GM21786 (cell line): Measurements from ENCODE around the gene ZMAT5.

Source experiments
- ATAC-seq: cut with Tn5 transposase; IDR thresholded peaks from one replicate; pipeline ENCODE4 v1.9.1; 2021; ENCODE audit not compliant: unreplicated experiment

ZMAT5 gene

DNA sequence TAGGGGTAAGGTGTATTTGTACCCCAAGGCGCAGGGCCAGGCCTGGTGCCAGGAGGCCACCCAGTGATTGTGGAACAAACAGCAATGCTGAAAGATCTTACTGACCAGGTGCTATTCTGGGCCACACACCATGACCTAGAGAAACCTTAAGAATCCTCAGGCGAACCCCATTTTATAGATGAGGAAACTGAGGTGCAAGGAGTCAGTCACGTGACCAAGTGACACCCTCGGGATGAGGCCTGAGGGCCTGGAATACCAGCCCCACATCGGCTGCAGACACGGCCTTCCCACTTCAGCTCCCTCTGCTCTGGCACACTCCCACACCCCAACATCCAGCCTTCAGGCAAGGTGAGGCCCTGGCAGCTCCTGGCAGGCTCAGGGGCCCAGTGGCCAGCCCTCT, 33.9 kb downstream of the ZMAT5 start:
- ATAC-seq, result no peak

DNA sequence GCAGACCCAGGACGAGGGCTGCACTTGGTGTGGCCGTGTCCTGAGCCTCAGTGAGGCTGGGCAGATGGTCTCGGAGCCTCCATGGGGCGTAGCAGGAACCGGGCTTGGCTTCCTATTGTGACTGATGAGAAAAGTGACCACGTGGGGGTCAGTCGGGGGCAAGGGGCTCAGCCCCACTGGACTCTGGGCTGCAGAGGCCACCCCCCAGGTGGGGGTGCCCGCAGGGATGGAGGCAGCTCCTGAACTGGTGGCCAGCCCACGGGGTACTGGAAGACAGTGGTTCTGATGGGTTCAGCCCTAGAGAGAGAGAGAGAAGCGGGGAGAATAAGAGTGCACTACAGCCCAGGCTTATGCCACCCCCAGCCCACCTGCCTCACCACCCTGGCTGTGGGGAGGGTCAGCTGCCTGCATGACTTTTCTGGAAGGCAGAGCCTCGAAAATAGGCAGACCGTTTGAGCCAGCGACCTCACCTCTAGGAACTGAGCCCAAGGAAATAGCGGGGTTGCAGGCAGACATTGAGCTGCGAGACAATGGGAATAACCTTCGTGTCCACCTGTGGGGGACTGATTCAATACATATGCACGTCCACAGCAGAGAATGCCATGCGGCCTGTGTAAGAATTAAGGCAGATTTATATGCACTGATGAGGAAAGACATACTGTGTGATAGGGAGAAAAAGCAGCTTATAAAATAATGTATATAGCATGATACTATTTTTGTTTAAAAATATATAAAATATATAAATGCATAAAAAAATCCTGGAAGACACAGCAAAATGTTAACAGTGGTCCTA, 35.6 kb downstream of the ZMAT5 start:
- no peak for ATAC-seq

DNA sequence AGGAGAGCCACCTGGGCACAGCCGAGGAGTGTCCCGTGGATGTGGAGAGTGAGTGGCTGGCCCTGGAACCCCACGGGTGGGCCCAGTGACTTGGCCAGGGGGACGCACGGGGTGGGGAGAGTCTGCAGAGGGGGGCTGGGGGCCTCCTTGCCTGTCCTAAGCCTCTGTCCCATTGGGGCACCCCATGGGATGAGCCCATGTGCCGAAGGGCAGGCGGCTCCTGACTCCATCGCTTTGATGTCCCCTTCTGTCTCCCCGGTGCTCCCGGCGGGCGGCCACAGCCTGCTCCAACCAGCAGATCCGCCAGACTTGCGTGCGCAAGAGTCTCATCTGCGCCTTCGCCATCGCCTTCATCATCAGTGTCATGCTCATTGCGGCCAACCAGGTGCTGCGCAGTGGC, 37.6 kb downstream of the ZMAT5 start:
- ATAC-seq, result no peak

DNA sequence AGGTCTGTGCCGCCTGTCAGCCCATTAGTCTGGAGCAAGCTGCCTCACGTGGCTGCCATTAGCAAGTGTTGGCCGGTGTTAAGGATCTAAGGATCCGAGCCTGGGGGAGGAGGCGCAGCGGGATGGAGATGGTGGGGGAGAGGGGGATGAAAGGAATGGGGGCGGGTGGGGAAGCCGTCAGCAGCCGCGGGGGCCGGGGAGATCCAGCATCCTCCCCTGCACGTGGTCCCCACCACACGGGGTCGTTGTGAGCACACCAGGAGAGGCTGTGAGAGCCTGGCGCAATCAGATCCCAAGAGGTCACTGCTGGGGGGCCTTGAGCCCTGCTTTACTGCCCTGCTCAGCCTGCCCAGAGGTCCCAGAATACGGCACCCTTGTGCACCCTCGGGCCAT, 39.7 kb downstream of the ZMAT5 start:
- no peak for ATAC-seq

DNA sequence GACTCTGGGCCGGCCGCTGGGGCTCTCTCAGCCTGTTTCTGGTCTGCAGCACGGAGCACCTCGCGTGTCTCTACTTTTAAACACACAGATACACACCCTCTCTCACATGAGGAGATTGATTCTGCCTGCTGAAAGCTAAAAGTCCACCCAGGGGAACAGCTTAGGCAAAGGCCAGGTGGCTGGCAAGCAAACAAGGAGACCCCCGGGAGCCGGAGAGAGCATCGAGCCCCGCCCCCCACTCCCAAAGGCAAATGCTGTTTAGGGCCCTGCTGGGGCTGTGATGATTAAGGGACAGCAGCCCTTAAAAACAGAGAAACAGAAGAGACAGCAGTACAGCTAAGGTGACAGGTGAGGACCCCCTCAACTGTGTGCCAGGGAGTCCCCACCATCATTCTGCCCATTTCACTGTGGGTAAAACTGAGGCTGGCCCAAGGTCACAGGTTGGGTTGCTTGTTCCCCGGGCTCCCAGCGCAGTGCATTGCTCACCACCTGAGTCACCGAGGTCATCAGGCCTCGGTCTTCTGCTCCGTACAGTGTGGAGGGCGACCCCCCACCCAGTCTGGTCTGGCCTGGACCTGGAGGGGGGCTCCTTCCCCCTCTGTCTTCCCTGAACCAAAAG, 40.2 kb downstream of the ZMAT5 start:
- ATAC-seq, result no peak

DNA sequence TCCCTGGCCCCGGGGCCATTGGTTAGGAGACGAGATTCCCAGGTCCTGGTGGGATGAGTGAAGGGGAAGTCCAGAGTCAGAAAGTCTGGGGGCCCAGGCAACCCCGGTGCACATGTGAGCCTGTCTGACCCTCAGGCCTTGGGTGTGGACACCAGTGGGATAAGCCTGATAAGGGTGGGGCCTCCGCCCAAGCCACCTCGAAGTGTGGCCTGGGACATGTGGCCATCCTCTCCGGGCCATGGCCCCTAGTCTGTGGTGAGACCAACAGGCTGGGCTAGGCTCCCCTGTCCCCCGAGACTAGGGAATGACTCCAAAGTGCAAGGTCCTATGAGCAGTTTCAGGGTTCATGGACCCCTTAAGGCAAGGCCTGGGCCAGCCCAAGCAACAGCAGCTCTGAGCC, 40.7 kb downstream of the ZMAT5 start:
- no peak for ATAC-seq

DNA sequence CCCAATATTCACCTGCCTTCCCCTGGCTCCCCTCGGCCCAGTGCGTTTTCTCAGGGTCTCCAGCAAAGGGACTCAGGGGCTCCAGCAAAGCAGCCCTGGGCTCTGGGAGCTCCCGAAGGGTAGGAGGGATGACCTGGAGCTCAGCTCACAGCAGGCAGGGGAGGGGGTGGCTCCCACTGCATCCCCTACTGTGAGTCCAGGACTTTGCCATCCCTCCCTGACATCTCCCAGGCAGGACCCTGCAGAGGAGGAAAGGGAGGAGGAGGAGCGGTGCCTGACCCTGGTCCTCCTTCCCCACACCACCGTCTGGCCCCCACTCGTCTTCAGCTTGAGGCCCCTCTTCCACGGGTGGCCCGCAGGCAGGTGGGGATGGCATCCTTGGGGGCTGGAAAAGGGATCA, 42.0 kb downstream of the ZMAT5 start:
- ATAC-seq, result no peak

DNA sequence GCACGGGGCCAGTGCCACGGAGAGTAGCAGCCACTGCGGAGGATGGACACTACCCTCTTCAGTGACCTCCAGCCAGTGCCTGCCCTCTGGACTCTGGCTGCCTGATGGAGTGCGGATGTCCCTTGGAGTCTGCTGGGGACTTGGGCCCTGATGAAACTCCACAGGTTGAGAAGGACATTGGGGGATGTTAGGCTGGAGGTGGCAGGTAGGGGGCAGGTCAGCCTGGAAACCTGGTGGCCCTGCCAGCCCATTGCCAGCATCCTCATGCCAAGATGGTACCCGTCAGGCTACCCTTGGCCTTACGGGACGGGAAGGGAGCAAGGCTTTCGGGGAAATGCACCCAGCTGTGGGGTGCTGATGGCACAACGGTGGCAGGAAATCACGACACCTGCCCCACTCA, 43.0 kb downstream of the ZMAT5 start:
- no peak for ATAC-seq

DNA sequence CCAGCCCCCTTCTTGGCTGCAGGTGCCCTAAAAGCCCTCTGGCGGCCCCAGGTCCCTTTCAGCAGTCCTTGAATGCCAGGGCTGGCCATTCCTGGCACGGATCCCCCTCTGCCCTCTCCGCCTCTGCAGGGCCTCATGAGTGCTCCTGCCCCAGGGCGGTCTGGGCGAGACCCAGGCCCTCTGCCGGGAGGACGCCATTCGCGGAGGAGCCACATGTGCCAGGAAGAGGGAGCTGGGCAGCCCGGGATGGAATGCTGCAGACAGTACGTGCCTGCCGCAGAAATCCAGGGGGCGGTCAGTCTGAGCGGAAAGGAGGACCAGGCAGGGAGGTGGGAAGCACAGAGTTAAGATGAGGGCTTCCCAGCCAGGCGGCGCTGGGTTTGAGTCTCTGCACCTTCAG, 44.2 kb downstream of the ZMAT5 start:
- no peak for ATAC-seq

DNA sequence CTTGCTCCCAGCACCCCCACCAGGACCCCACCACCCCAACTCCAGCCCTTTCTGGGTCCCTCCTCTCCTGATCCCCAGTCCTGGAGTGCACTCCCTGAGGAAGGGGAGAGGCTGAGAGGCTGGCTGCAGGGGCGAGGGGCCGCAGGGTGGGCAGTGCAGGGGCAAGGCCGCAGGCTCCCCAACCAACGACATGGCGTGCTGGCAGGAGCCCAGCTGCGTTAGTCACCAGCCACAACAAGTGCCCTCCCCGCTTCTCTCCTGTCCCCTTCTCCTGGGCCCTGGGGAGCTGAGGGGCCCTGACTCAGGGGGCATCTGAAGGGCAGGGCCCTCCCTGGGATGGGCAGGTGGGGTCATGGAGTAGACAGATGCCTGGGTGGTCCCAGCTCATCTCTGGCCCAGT, 44.7 kb downstream of the ZMAT5 start:
- ATAC-seq, result no peak

DNA sequence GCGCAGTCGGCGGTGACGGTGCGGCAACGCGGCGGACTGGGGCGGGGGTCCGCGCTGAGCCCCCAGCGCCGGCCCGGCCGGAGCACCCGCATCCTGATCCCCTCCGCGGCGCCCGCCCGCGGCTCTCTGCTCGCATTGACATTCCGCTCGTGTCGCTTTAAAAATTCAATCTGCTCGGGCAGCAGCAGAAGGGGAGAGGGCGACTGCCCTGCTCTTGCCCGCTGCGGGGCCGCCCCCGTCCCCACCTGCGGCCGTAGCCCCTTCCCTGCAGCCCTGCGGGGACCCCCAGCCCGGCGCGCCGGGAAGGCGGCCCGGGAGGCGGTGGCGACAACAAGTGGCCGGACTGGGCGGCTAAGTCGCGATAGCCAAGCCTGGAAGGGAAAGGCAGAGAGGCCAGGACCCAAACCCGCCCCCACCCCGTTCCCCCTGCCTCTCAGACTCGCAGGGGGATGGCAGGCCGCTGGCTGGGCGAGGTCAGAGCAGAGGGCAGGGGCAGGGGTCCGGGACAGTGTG, 45.9 kb downstream of the ZMAT5 start:
- ATAC-seq, result no peak

DNA sequence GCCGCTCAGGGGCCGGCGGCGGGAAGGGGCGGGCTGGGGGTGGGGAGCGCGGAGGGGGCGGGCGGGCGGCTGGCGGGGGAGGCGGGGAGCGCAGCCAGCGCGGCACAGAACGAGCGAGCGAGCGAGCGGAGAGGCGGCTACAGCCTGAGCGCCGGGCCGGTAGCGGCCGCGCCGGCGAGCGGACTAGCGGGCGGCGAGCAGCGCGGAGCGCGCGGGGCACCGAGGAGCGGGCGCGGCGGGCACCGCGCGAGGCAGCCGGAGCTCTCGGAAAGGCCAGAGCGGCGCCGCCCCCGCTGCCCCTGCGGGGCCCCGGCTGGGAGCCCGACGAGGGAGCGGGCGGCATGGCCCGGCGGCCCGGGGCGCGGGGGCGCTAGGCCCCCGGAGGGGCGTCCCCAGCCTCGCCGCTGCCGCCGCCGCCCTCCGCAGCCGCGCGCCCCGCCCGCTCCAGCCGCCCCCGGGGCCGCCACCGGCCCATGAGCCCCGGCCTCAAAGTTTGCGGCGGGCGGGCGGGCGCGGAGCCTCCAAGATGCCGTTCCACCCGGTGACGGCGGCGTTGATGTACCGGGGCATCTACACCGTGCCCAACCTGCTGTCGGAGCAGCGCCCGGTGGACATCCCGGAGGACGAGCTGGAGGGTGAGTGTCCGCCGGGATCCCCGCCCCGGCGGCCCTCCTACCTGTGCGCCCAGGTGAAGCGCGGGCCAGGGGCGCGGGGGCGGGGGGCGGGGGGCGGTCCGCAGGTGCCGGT, 46.7 kb downstream of the ZMAT5 start, which contains the start of gene CABP7:
Gene CABP7, plus strand, starts transcription at position 105 of the 747 bp plus-strand sequence. Its CDS starts 422 bp downstream, at position 527.
- no peak for ATAC-seq

DNA sequence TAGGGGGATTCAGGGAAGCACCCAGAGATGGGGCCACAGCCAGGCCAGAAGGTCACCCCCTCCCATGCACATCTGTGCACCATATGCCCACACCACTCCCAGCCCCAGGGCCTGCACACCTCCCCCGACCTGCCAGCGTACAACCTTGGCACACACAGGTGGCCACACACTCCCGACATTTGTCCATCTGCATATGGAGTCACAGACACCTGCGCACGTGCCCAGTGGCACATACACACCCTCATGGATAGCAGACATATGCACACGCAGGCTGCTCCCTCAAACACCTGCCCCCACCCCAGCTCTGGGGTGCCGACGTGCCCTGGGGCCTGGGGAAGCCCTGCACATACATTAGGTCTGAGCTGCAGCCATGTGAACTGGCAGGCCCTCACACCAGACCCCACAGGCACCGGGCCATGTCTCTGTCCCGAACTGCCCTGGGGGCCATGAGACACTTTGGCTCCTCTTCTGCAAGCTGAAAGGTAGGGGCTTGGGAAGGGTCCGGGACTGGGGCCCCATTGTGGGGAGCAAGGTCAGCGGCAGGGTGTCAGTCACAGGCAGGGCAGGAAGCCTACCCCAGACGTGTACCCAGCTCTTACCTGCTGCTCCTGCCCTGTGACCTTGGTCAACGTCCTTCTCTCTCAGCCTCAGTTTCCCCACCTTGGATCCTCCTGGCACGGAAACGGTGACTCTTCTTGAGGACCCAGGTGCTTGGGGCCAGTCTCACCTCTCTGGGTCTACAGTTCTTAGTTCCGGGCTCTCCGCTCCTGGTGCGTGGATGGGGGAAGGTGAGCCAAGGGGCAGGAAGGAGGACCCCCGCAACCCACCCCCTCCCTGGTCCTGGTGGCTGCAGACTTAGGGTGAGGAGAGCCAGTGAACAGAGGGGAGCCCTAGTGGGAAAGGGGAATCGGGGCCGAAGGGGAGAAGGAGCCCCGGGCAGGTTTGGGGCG, 47.6 kb downstream of the ZMAT5 start:
- no peak for ATAC-seq

DNA sequence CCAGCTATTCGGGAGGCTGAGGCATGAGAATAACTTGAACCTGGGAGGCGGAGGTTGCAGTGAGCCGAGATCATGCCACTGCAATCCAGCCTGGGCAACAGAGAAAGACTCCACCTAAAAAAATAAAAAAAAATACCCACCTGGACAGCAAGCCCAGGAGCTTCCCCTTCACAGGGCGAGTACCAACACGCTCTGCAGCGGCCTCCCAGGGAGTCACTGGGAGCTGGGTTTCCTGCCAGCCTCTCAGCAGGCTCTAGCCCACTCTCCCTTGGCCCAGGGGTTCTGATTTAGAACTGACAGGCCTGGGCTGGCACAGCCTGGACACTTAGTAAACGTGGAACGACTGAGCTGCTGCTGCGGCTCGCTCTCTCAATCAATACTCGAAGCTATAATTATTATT, 49.0 kb downstream of the ZMAT5 start:
- no peak for ATAC-seq

DNA sequence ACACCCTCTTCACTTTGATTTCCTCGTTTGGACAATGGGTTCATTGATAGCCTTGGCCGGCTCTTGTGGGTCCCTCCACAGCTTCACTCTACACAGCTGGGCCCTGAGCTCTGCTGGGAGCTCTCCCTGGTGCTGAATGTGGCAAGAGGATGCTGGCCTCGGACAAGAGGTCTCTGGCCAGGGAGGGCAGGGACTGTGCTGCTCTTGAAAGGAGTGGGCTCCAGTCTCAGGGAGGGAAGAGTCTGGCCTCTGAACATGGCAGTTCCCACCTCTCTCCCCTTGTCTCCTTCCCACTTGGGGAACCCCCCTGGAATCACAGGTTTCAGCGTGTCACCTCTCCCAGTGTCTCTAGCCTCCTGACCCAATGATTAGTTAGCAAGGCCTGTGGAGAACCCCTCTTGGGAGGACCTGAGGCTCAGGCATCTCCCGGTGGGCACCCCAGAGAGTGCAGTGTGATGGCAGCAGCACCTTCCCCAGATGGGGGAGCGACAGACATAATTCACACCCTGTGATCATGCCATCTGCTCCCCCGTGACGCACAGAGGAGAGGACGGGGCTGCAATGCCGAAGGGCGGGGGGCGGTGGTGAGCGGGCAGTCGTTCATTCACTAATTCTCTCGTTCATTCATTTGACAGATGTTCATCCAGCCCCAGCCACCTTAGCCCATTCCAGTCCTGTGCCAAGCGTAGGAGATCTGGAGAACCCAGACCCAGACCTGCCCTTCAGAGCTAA, 49.8 kb downstream of the ZMAT5 start:
- no peak for ATAC-seq

DNA sequence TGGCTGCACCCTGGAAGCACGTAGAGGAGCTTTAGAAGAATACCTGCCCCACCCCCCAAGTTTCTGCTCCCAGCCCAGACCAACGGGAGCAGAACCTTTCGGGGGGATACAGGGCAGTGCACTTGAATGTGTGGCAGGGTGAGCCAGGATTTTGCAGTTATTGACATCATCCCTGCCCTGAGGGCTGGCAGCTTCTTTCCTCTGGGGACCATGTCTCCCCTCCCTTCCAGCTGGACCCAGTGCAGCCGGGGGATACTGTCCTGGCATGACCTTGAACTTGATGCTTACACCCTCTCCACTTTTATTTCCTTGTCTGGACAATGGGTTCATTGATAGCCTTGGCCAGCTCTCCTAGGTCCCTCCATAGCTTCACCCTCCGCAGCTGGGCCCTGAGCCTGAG, 51.1 kb downstream of the ZMAT5 start:
- no peak for ATAC-seq

DNA sequence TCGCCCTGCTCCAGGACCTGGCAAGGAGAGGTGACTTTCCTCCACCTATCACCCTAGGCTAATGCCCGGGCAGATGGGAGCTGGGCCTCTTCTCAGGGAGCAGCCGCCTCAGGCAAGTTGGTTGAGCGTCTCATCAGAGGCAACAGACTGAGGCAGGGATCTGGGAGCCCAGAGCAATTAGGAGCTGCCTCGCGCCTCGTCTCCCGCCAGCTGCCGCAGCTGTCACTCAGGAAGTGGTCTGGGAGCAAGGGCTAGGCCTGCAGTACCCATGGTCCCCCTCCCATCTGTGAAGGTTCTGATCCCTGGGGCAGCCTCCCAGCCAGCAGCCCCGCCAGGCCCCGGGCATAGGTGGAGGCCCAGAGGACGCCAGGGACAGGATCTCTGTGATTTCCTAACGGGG, 51.6 kb downstream of the ZMAT5 start:
- ATAC-seq, result no peak

DNA sequence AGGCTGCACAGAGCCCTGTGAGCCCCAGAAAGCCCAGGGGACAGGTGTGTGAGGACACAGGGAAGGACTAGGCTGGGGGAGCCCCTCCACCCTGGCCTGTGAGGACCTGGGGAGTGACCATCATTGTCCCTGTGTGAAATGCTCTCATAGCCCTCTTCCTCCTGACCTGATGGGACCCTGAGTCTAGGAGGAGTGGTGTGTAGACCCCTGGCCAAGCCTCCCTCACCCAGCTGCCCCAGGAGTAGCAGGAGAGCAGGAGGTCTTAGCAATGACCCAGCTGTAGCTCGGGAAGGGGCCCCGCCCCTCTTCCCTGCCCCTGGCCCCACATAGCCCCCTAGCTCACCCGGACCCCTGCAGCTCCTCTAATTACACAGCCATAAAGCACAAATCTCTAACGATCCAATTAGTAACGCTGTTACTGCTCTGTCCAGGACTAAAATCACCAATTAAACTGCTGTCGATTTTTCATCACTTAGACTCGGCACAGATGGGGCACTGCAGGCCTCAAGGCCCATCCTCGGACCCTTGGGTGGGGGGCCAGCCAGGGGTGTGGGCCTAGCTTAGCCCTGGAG, 53.6 kb downstream of the ZMAT5 start:
- no peak for ATAC-seq

DNA sequence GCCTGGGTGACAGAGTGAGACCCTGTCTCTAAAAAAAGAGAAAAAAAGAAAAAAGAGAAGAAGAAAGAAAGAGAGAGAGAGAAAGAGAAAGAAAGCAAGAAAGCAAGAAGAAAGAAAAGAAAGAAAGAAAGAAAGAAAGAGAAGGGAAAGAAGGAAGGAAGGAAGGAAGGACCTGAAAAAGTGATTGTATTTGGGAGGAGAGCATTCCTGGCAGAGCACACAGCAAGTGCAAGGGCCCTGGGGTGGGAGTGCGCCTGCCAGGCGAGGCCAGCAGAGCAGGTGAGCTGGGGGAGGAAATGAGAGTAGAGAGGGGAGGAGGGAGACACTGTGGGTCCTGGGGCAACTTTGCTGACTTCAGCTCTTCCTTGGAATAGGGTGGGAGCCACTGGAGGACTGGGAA, 54.7 kb downstream of the ZMAT5 start:
- no peak for ATAC-seq
